ENCODE measurements around the gene SCN2A.
A peak's percentile ranks its signal among the peaks of the same experiment; 100 is the strongest.

The SCN2A gene

DNA sequence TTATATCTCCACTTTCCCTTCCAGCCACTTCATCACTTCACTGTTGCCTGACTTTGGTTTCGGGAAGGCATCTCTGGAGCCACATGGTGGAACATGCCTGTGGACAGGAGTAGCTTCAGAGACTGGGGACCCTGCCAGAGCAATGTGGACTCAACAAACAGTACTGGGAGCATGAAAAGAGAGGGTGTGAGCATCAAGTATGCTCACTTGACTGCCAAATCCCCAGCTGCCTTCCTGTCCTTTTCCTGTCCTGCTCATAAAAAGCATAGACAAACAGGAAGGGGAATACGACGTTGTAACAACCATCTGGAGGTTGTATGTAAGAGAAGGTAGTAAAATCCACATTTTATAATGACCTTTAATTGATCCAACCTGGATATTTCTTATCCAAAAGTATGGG, 169.0 kb downstream of the SCN2A start:
- no peak overlapping the region for H3K4me3 ChIP-seq (ENCODE audit: low read length)
- no peak for DNase-seq
- H3K36me3 ChIP-seq (ENCODE audit: control insufficient read depth, insufficient read depth, low read length), result no peaks in the 10 kb centered on the region
- WGBS (ENCODE audit: extremely low coverage, insufficient coverage, low lambda C conversion rate), result no CpG with 5 or more reads among the region's 3 CpGs
- H2BK5ac ChIP-seq (ENCODE audit: low read length), result no peak overlapping the region
- no peak overlapping the region for H4K8ac ChIP-seq (ENCODE audit: low read depth, low read length)
- H3K9ac ChIP-seq (ENCODE audit: low read length), result no peak overlapping the region
- H3K27ac ChIP-seq (ENCODE audit: low read depth, low read length), result no peak overlapping the region
- no peaks in the 10 kb centered on the region for H3K79me2 ChIP-seq (ENCODE audit: control insufficient read depth, insufficient read depth, low read length)
- no peaks in the 10 kb centered on the region for H3K4me1 ChIP-seq (ENCODE audit: control insufficient read depth, low read depth, low read length)
- H2AK5ac ChIP-seq (ENCODE audit: low read length), result no peak overlapping the region
- no peak overlapping the region for H3K56ac ChIP-seq (ENCODE audit: low read length)
- no peaks in the 10 kb centered on the region for H3K79me1 ChIP-seq (ENCODE audit: low read length)
- no peak overlapping the region for H3K4ac ChIP-seq (ENCODE audit: low read depth, low read length)
- H3K18ac ChIP-seq (ENCODE audit: low read length), result no peak overlapping the region
- H2BK120ac ChIP-seq (ENCODE audit: low read depth, low read length), result no peak overlapping the region
- H3K27me3 ChIP-seq (ENCODE audit: insufficient read depth, low read length, poor library complexity), result no peaks in the 10 kb centered on the region
- no peak overlapping the region for H3K4me2 ChIP-seq (ENCODE audit: low read length)
- H2BK15ac ChIP-seq (replicated peaks; ENCODE audit: low read depth), result no peak overlapping the region
- no peak overlapping the region for H4K5ac ChIP-seq (ENCODE audit: low read length)
- no peak overlapping the region for H3K23ac ChIP-seq (ENCODE audit: low read length)

DNA sequence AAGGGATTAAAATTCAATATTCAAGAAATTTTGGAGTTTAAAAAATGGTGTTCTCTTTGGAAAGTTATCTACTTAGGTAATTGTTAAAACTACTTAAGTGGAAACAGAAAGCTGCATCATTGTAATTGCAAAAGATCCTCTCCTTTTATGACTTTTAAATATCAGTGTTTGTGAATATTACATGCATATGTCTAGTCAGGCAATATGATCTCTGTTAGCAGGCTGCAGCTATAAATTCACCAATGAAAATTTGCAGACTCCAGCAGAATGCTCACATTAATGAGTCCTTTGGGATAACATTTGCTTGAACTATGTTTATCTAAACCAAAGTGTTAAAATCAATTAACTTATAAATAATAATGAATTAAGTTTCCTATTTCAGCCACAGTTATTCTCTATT, 171.1 kb downstream of the SCN2A start:
- no peaks in the 10 kb centered on the region for H3K79me2 ChIP-seq (ENCODE audit: control insufficient read depth, insufficient read depth, low read length)
- no peaks in the 10 kb centered on the region for H3K36me3 ChIP-seq (ENCODE audit: control insufficient read depth, insufficient read depth, low read length)
- H3K23ac ChIP-seq (ENCODE audit: low read length), result no peak overlapping the region
- H3K18ac ChIP-seq (ENCODE audit: low read length), result no peak overlapping the region
- H4K5ac ChIP-seq (ENCODE audit: low read length), result no peak overlapping the region
- no peak overlapping the region for H2BK120ac ChIP-seq (ENCODE audit: low read depth, low read length)
- no peaks in the 10 kb centered on the region for H3K79me1 ChIP-seq (ENCODE audit: low read length)
- no peak overlapping the region for H2BK15ac ChIP-seq (replicated peaks; ENCODE audit: low read depth)
- H3K27me3 ChIP-seq (ENCODE audit: insufficient read depth, low read length, poor library complexity), result no peaks in the 10 kb centered on the region
- H3K4me3 ChIP-seq (ENCODE audit: low read length), result no peak overlapping the region
- no peak overlapping the region for H3K27ac ChIP-seq (ENCODE audit: low read depth, low read length)
- H2AK5ac ChIP-seq (ENCODE audit: low read length), result no peak overlapping the region
- no peak overlapping the region for H2BK5ac ChIP-seq (ENCODE audit: low read length)
- H3K4ac ChIP-seq (ENCODE audit: low read depth, low read length), result no peak overlapping the region
- H4K8ac ChIP-seq (ENCODE audit: low read depth, low read length), result no peak overlapping the region
- no peak overlapping the region for H3K4me2 ChIP-seq (ENCODE audit: low read length)
- DNase-seq, result no peak
- no peak overlapping the region for H3K9ac ChIP-seq (ENCODE audit: low read length)
- H3K56ac ChIP-seq (ENCODE audit: low read length), result no peak overlapping the region
- H3K4me1 ChIP-seq (ENCODE audit: control insufficient read depth, low read depth, low read length), result no peaks in the 10 kb centered on the region

DNA sequence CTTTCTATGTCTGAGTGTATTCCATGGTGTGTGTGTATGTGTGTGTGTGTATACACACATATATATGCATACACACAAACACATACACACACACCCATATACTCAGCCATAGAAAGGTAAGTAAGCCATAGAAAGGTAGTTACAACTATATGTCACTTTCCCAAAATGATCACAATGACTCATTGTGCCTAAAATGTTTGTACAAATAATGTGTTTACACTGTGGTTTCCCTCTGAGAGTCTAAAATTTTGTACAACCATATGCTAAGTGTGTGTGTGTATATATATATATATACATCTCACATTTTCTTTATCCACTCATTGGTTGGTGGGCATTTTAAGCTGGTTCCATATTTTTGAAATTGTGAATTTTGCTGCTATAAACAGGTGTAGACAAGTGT, 175.0 kb downstream of the SCN2A start:
- H3K56ac ChIP-seq (ENCODE audit: low read length), result no peak overlapping the region
- H3K23ac ChIP-seq (ENCODE audit: low read length), result no peak overlapping the region
- H3K79me2 ChIP-seq (ENCODE audit: control insufficient read depth, insufficient read depth, low read length), result no peaks in the 10 kb centered on the region
- no peak overlapping the region for H3K27ac ChIP-seq (ENCODE audit: low read depth, low read length)
- no peak overlapping the region for H2AK5ac ChIP-seq (ENCODE audit: low read length)
- H3K4me1 ChIP-seq (ENCODE audit: control insufficient read depth, low read depth, low read length), result no peaks in the 10 kb centered on the region
- no peak overlapping the region for H4K8ac ChIP-seq (ENCODE audit: low read depth, low read length)
- no peak overlapping the region for H3K18ac ChIP-seq (ENCODE audit: low read length)
- no peak overlapping the region for H3K4ac ChIP-seq (ENCODE audit: low read depth, low read length)
- no peak overlapping the region for H2BK15ac ChIP-seq (replicated peaks; ENCODE audit: low read depth)
- no peak overlapping the region for H3K4me2 ChIP-seq (ENCODE audit: low read length)
- no peak overlapping the region for H4K5ac ChIP-seq (ENCODE audit: low read length)
- no peaks in the 10 kb centered on the region for H3K27me3 ChIP-seq (ENCODE audit: insufficient read depth, low read length, poor library complexity)
- no peaks in the 10 kb centered on the region for H3K36me3 ChIP-seq (ENCODE audit: control insufficient read depth, insufficient read depth, low read length)
- no peak overlapping the region for H2BK120ac ChIP-seq (ENCODE audit: low read depth, low read length)
- no peaks in the 10 kb centered on the region for H3K79me1 ChIP-seq (ENCODE audit: low read length)
- no peak overlapping the region for H2BK5ac ChIP-seq (ENCODE audit: low read length)
- DNase-seq, result no peak
- H3K9ac ChIP-seq (ENCODE audit: low read length), result no peak overlapping the region
- no peak overlapping the region for H3K4me3 ChIP-seq (ENCODE audit: low read length)

DNA sequence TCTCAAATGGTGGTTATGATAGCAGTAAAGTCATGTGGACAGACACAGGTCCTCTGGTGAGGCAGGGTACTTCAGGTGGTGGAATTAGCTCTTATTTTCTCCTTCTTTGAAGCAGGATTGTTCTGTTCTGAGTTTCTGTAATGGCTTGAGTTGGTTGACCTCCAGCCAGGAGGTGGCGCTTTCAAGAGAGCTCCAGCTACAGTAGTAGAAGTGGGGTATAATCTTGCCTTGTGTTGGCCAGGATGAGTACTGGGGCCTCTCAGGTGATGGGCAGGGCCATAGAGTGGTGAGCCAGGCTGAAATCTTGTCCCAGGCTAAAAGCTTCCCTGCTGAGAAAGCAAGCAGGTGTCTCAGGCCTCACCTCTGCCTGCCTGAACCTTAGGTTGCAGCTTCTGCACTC, 177.8 kb downstream of the SCN2A start:
- peak overlapping the region; percentile 16 for H3K4ac ChIP-seq (ENCODE audit: low read depth, low read length)
- no peak overlapping the region for H4K8ac ChIP-seq (ENCODE audit: low read depth, low read length)
- H3K4me1 ChIP-seq (ENCODE audit: control insufficient read depth, low read depth, low read length), result no peaks in the 10 kb centered on the region
- no peak overlapping the region for H3K9ac ChIP-seq (ENCODE audit: low read length)
- no peak overlapping the region for H3K4me2 ChIP-seq (ENCODE audit: low read length)
- H2BK120ac ChIP-seq (ENCODE audit: low read depth, low read length), result no peak overlapping the region
- no peak overlapping the region for H3K56ac ChIP-seq (ENCODE audit: low read length)
- no peaks in the 10 kb centered on the region for H3K79me2 ChIP-seq (ENCODE audit: control insufficient read depth, insufficient read depth, low read length)
- H2BK15ac ChIP-seq (replicated peaks; ENCODE audit: low read depth), result no peak overlapping the region
- no peak overlapping the region for H2AK5ac ChIP-seq (ENCODE audit: low read length)
- WGBS (ENCODE audit: extremely low coverage, insufficient coverage, low lambda C conversion rate), result no CpG with 5 or more reads among the region's 1 CpG
- no peaks in the 10 kb centered on the region for H3K27me3 ChIP-seq (ENCODE audit: insufficient read depth, low read length, poor library complexity)
- H3K36me3 ChIP-seq (ENCODE audit: control insufficient read depth, insufficient read depth, low read length), result no peaks in the 10 kb centered on the region
- DNase-seq, result peak; percentile 15
- H3K27ac ChIP-seq (ENCODE audit: low read depth, low read length), result no peak overlapping the region
- no peak overlapping the region for H3K23ac ChIP-seq (ENCODE audit: low read length)
- H3K79me1 ChIP-seq (ENCODE audit: low read length), result no peaks in the 10 kb centered on the region
- H4K5ac ChIP-seq (ENCODE audit: low read length), result no peak overlapping the region
- H3K4me3 ChIP-seq (ENCODE audit: low read length), result no peak overlapping the region
- H3K18ac ChIP-seq (ENCODE audit: low read length), result no peak overlapping the region
- no peak overlapping the region for H2BK5ac ChIP-seq (ENCODE audit: low read length)

DNA sequence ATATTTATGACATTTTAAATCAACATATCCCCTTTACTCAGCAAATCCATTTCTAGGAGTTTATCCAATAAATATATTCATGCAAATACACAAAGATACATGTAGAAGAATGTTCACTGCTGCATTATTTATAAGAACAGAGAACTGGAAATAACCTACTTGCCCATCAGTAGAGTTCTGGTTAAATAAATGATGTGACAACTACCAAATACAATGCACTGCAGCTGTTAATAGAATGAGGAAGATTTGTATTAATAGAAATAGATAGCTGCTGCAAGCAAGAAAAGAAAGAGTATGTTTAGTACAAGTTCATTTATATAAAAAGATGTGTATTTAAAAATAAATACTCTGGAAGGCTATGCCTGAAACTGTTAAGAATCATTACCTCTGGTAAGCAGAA, 181.0 kb downstream of the SCN2A start:
- H2BK120ac ChIP-seq (ENCODE audit: low read depth, low read length), result no peak overlapping the region
- H3K4ac ChIP-seq (ENCODE audit: low read depth, low read length), result no peak overlapping the region
- H3K9ac ChIP-seq (ENCODE audit: low read length), result no peak overlapping the region

DNA sequence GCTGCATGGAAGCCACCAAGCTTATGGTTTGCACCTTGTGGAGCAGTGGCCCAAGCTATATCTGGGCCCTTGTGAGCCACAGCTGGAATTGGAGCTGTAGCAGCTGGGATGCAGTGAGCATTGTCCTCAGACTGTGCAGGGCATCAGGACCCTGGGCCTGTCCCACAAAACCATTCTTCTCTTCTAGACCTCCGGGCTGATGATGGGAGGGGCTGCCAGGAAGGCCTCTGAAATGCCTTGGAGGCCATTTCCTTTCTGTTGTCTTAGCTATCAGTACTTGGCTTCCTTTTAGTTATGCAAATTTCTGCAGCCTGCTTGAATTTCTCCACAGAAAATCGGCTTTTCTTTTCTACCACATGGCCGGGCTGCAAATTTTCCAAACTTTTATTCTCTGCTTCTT, 183.9 kb downstream of the SCN2A start:
- H3K9ac ChIP-seq (ENCODE audit: low read length), result no peak overlapping the region
- H3K18ac ChIP-seq (ENCODE audit: low read length), result no peak overlapping the region
- no peak overlapping the region for H3K56ac ChIP-seq (ENCODE audit: low read length)
- no peak overlapping the region for H4K8ac ChIP-seq (ENCODE audit: low read depth, low read length)
- no peak overlapping the region for H2AK5ac ChIP-seq (ENCODE audit: low read length)
- H3K4me1 ChIP-seq (ENCODE audit: control insufficient read depth, low read depth, low read length), result no peaks in the 10 kb centered on the region
- no peaks in the 10 kb centered on the region for H3K79me2 ChIP-seq (ENCODE audit: control insufficient read depth, insufficient read depth, low read length)
- no peaks in the 10 kb centered on the region for H3K79me1 ChIP-seq (ENCODE audit: low read length)
- H2BK5ac ChIP-seq (ENCODE audit: low read length), result no peak overlapping the region
- DNase-seq, result no peak
- H3K4ac ChIP-seq (ENCODE audit: low read depth, low read length), result no peak overlapping the region
- no peak overlapping the region for H3K27ac ChIP-seq (ENCODE audit: low read depth, low read length)
- H2BK120ac ChIP-seq (ENCODE audit: low read depth, low read length), result no peak overlapping the region
- no peak overlapping the region for H3K23ac ChIP-seq (ENCODE audit: low read length)
- no peaks in the 10 kb centered on the region for H3K27me3 ChIP-seq (ENCODE audit: insufficient read depth, low read length, poor library complexity)
- no CpG with 5 or more reads among the region's 3 CpGs for whole genome bisulfite sequencing (ENCODE audit: extremely low coverage, insufficient coverage, low lambda C conversion rate)
- no peak overlapping the region for H2BK15ac ChIP-seq (replicated peaks; ENCODE audit: low read depth)
- no peak overlapping the region for H3K4me2 ChIP-seq (ENCODE audit: low read length)
- H4K5ac ChIP-seq (ENCODE audit: low read length), result no peak overlapping the region
- H3K4me3 ChIP-seq (ENCODE audit: low read length), result no peak overlapping the region
- H3K36me3 ChIP-seq (ENCODE audit: control insufficient read depth, insufficient read depth, low read length), result no peaks in the 10 kb centered on the region

More for the DNA sequence above, 181.0 kb downstream of the SCN2A start:
- DNase-seq, result no peak
- Histone ChIP-seq H3K27me3 (ENCODE audit: insufficient read depth, low read length, poor library complexity) (no peaks in the 10 kb centered on the region), H3K36me3 (ENCODE audit: control insufficient read depth, insufficient read depth, low read length) (no peaks in the 10 kb centered on the region), H3K56ac (ENCODE audit: low read length) (no peak overlapping the region), H3K18ac (ENCODE audit: low read length) (no peak overlapping the region), H3K4me1 (ENCODE audit: control insufficient read depth, low read depth, low read length) (no peaks in the 10 kb centered on the region), H3K79me1 (ENCODE audit: low read length) (no peaks in the 10 kb centered on the region), H3K27ac (ENCODE audit: low read depth, low read length) (no peak overlapping the region), H4K8ac (ENCODE audit: low read depth, low read length) (no peak overlapping the region), H3K4me2 (ENCODE audit: low read length) (no peak overlapping the region), H2AK5ac (ENCODE audit: low read length) (no peak overlapping the region), H3K23ac (ENCODE audit: low read length) (no peak overlapping the region), H3K79me2 (ENCODE audit: control insufficient read depth, insufficient read depth, low read length) (no peaks in the 10 kb centered on the region), H2BK15ac (replicated peaks; ENCODE audit: low read depth) (no peak overlapping the region), H2BK5ac (ENCODE audit: low read length) (no peak overlapping the region), H4K5ac (ENCODE audit: low read length) (no peak overlapping the region), H3K4me3 (ENCODE audit: low read length) (no peak overlapping the region)

Data from mesendoderm (in vitro differentiated cells).